ENCODE results near the gene HOXC5. TPM values are rescaled to one million over a fixed set of nuclear protein-coding genes. Genes with fewer than 3 reads are reported as not detected.
"Not testable (repeated sequence)": the region's sequence is repeated elsewhere in the genome, so short reads cannot be mapped to it uniquely, and the experiment has no call there.

HOXC5 gene
- total and polyA plus RNA-seq, 2 donors (not counting 1 experiment from before 2014, with no cell fraction given): not detected

GRCh38 chr12:54079115-54079514, 46.3 kb downstream of the HOXC5 start:
- H3K27ac ChIP-seq (ENCODE audit: low read length in 2 of 2); H3K4me3 Mint-ChIP-seq; H3K27me3 Mint-ChIP-seq; intact Hi-C loops (cut with micrococcal nuclease); DNase-seq; H3K4me3 ChIP-seq (ENCODE audit: control extremely low read depth in 1 of 5, extremely low read depth in 1 of 5, insufficient read depth in 1 of 5, low read depth in 2 of 5, low read length in 4 of 5); H2AFZ ChIP-seq (ENCODE audit: insufficient read depth, low read depth, low read length, poor library complexity, severe bottlenecking); H3K9me3 Mint-ChIP-seq (ENCODE audit: insufficient read depth); H3K79me2 ChIP-seq (ENCODE audit: control insufficient read depth, insufficient read depth, low read length); CTCF ChIA-PET; H3K9me3 ChIP-seq (ENCODE audit: control extremely low read depth in 1 of 3, control insufficient read depth in 2 of 3, insufficient read depth in 1 of 3, low read length in 2 of 3); H3K9ac ChIP-seq (ENCODE audit: low read length); H3K36me3 ChIP-seq (replicated peaks in 1 of 2; ENCODE audit: control extremely low read depth in 1 of 2, control insufficient read depth in 1 of 2, extremely low read depth in 1 of 2, insufficient read depth in 2 of 2, low read length in 1 of 2); H4K20me1 ChIP-seq (ENCODE audit: control insufficient read depth, insufficient read depth, low read length, poor library complexity, severe bottlenecking); H3K4me2 ChIP-seq (replicated peaks; ENCODE audit: low read depth, low read length, poor library complexity, severe bottlenecking); ATAC-seq (ENCODE audit: low read depth); H3K27me3 ChIP-seq (replicated peaks in 1 of 4; ENCODE audit: control extremely low read depth in 1 of 4, control insufficient read depth in 3 of 4, insufficient read depth in 4 of 4, low read length in 3 of 4); POLR2A ChIA-PET: not testable (repeated sequence)
- Mint-ChIP-seq H3K27ac (peak overlapping the region; percentile 64), H3K4me1 (peaks cover 22% of the 10 kb centered on the region)
- 98% methylated on average over 7 of the region's 9 CpGs for WGBS (ENCODE audit: insufficient coverage)
- H3K4me1 ChIP-seq (ENCODE audit: control insufficient read depth in 2 of 2, insufficient read depth in 2 of 2, low read length in 2 of 2): peaks cover 3 to 20% of the 10 kb centered on the region in 2 donors

- H3K36me3 ChIP-seq (replicated peaks in 1 of 2; ENCODE audit: control extremely low read depth in 1 of 2, control insufficient read depth in 1 of 2, extremely low read depth in 1 of 2, insufficient read depth in 2 of 2, low read length in 1 of 2); H3K9me3 Mint-ChIP-seq (ENCODE audit: insufficient read depth); intact Hi-C loops (cut with micrococcal nuclease); H3K9ac ChIP-seq (ENCODE audit: low read length); H3K4me3 ChIP-seq (ENCODE audit: control extremely low read depth in 1 of 5, extremely low read depth in 1 of 5, insufficient read depth in 1 of 5, low read depth in 2 of 5, low read length in 4 of 5); DNase-seq; H3K79me2 ChIP-seq (ENCODE audit: control insufficient read depth, insufficient read depth, low read length); H3K27me3 Mint-ChIP-seq; H3K9me3 ChIP-seq (ENCODE audit: control extremely low read depth in 1 of 3, control insufficient read depth in 2 of 3, insufficient read depth in 1 of 3, low read length in 2 of 3); H3K4me2 ChIP-seq (replicated peaks; ENCODE audit: low read depth, low read length, poor library complexity, severe bottlenecking); H2AFZ ChIP-seq (ENCODE audit: insufficient read depth, low read depth, low read length, poor library complexity, severe bottlenecking); H4K20me1 ChIP-seq (ENCODE audit: control insufficient read depth, insufficient read depth, low read length, poor library complexity, severe bottlenecking); CTCF ChIA-PET; ATAC-seq (ENCODE audit: low read depth); H3K27me3 ChIP-seq (replicated peaks in 1 of 4; ENCODE audit: control extremely low read depth in 1 of 4, control insufficient read depth in 3 of 4, insufficient read depth in 4 of 4, low read length in 3 of 4): not testable (repeated sequence)
- H3K27ac ChIP-seq (ENCODE audit: low read length in 2 of 2): peak overlapping the region; percentile 23 to 50
- H3K4me1 ChIP-seq (ENCODE audit: control insufficient read depth in 2 of 2, insufficient read depth in 2 of 2, low read length in 2 of 2): peaks cover 3 to 20% of the 10 kb centered on the region in 2 donors
- peak overlapping the region; percentile 93 for H3K27ac Mint-ChIP-seq
- WGBS (ENCODE audit: insufficient coverage): 94% methylated on average over 12 of the region's 19 CpGs
- POLR2A ChIA-PET: interaction anchor here (0.7 kb wide), 1 partner anchor 105 kb away, joined by 7 read pairs; no protein-coding TSS in a partner anchor
- H3K4me1 Mint-ChIP-seq: peaks cover 22% of the 10 kb centered on the region
- H3K4me3 Mint-ChIP-seq: peak overlapping the region; percentile 20
Observed at GRCh38 chr12:54080008-54080924, 47.4 kb downstream of the HOXC5 start.

DNA sequence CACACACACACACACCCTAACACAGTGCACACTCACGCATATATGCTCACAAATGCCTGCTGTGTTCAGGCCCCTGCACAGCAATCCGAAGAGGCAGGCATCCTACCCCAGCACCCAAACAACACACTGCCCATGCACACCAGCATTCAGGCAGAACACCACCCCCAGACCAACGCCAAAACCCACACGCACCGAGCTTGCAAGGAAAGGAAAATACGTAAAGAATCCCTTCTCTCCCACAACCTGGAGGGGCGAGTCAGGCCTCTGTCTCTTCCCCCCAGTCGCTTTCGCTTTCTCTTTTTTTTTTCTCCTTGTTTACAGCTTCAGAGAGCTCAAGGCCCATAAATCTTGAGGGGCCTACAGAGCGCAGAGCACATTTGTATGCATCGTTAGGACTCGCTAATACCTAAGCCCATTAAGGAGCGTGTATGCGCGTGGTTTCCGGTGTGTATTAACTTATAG, 48.2 kb downstream of the HOXC5 start:
- peak; percentile 63 for DNase-seq
- H3K4me3 ChIP-seq (ENCODE audit: control extremely low read depth in 1 of 5, extremely low read depth in 1 of 5, insufficient read depth in 1 of 5, low read depth in 2 of 5, low read length in 4 of 5): peak overlapping the region in 4 of 5 experiments; percentile 36 to 66 (median 56)
- H3K9me3 ChIP-seq (ENCODE audit: control extremely low read depth in 1 of 3, control insufficient read depth in 2 of 3, insufficient read depth in 1 of 3, low read length in 2 of 3); H3K27me3 ChIP-seq (replicated peaks in 1 of 4; ENCODE audit: control extremely low read depth in 1 of 4, control insufficient read depth in 3 of 4, insufficient read depth in 4 of 4, low read length in 3 of 4); ATAC-seq (ENCODE audit: low read depth); intact Hi-C loops (cut with micrococcal nuclease); H4K20me1 ChIP-seq (ENCODE audit: control insufficient read depth, insufficient read depth, low read length, poor library complexity, severe bottlenecking); H3K36me3 ChIP-seq (replicated peaks in 1 of 2; ENCODE audit: control extremely low read depth in 1 of 2, control insufficient read depth in 1 of 2, extremely low read depth in 1 of 2, insufficient read depth in 2 of 2, low read length in 1 of 2); H3K9me3 Mint-ChIP-seq (ENCODE audit: insufficient read depth); CTCF ChIA-PET; H3K79me2 ChIP-seq (ENCODE audit: control insufficient read depth, insufficient read depth, low read length); H3K27me3 Mint-ChIP-seq: not testable (repeated sequence)
- Mint-ChIP-seq H3K4me3 (peak overlapping the region; percentile 88), H3K27ac (peak overlapping the region; percentile 93), H3K4me1 (peaks cover 22% of the 10 kb centered on the region)
- peak overlapping the region; percentile 56 for H3K4me2 ChIP-seq (replicated peaks; ENCODE audit: low read depth, low read length, poor library complexity, severe bottlenecking)
- peak overlapping the region; percentile 68 for H3K9ac ChIP-seq (ENCODE audit: low read length)
- 6% methylated on average over 6 of the region's 16 CpGs for WGBS (ENCODE audit: insufficient coverage)
- peak overlapping the region; percentile 50 to 74 for H3K27ac ChIP-seq (ENCODE audit: low read length in 2 of 2)
- peaks cover 3 to 20% of the 10 kb centered on the region in 2 donors for H3K4me1 ChIP-seq (ENCODE audit: control insufficient read depth in 2 of 2, insufficient read depth in 2 of 2, low read length in 2 of 2)
- H2AFZ ChIP-seq (ENCODE audit: insufficient read depth, low read depth, low read length, poor library complexity, severe bottlenecking): peak overlapping the region; percentile 77
- POLR2A ChIA-PET: interaction anchor here (0.6 to 0.7 kb wide), 3 partner anchors 27 to 1736 kb away, joined by 5 to 7 read pairs (median 6); partner anchors contain the start of gene SARNP
